PC-9 (cell line): Measurements from ENCODE around the gene ITGAV. TPM values are rescaled to one million over a fixed set of nuclear protein-coding genes. Genes with fewer than 3 reads are reported as not detected.

Experiments
- BruUV-seq: library from RNA; stranded (reverse); fragments of 400-500 nt; replicated peaks from 2 replicates; lab custom pipeline; 2021; lab: Mats Ljungman, UMichigan
- CTCF ChIA-PET: fragments of 300-600 bp; sonication (Branson Sonifier 250); formaldehyde crosslinking; loops from one replicate; lab custom pipeline; 2022; ENCODE audit warnings: antibody characterized with exemption; lab: Charles Lee
- POLR2A ChIA-PET: fragments of 300-600 bp; sonication (Branson Sonifier 250); formaldehyde crosslinking; loops from one replicate; lab custom pipeline; 2022; ENCODE audit warnings: antibody characterized with exemption; ENCODE audit not compliant: unreplicated experiment; lab: Charles Lee
- DNase-seq, 2 experiments: peaks; one replicate each; pipeline versions ENCODE4 v3.0.0 to v3.0.0-alpha.2; 2015 to 2022; ENCODE audit warnings: mixed read lengths in 1 of 2
- H2AFZ ChIP-seq: fragments of 200-600 bp; sonication (generic); 2 replicates; pipeline ENCODE4 v1.8.1; 2017; ENCODE audit warnings: antibody characterized with exemption
- H3F3A ChIP-seq: fragments of 200-600 bp; sonication (generic); 2 replicates; pipeline ENCODE4 v1.8.1; 2017; ENCODE audit warnings: antibody characterized with exemption, mild to moderate bottlenecking, low read depth; ENCODE audit not compliant: insufficient read depth
- H3K27ac ChIP-seq: fragments of 200-600 bp; sonication (generic); 2 replicates; pipeline ENCODE4 v1.6.1; 2016; ENCODE audit warnings: mixed run types
- H3K27me3 ChIP-seq: fragments of 200-600 bp; sonication (generic); 2 replicates; pipeline ENCODE4 v1.6.1; 2016; ENCODE audit warnings: low read depth, mixed run types; ENCODE audit not compliant: insufficient read depth
- H3K36me3 ChIP-seq: fragments of 200-600 bp; sonication (generic); 2 replicates; pipeline ENCODE4 v1.6.1; 2016; ENCODE audit warnings: low read depth, mixed run types
- H3K4me1 ChIP-seq: fragments of 200-600 bp; sonication (generic); replicated peaks from 2 replicates; pipeline ENCODE4 v1.6.1; 2016; ENCODE audit warnings: mixed run types; ENCODE audit not compliant: insufficient read depth
- H3K4me2 ChIP-seq: fragments of 200-600 bp; sonication (generic); 2 replicates; pipeline ENCODE4 v1.6.1; 2017; ENCODE audit warnings: mixed run types
- H3K4me3 ChIP-seq: fragments of 200-600 bp; sonication (generic); 2 replicates; pipeline ENCODE4 v1.6.1; 2016; ENCODE audit warnings: mixed run types
- H3K79me2 ChIP-seq: fragments of 200-600 bp; sonication (generic); 2 replicates; pipeline ENCODE4 v1.6.1; 2017; ENCODE audit warnings: low read depth, mixed run types
- H3K9me2 ChIP-seq: fragments of 200-600 bp; sonication (generic); 2 replicates; pipeline ENCODE4 v1.8.1; 2017; ENCODE audit warnings: mild to moderate bottlenecking; ENCODE audit not compliant: insufficient read depth
- H3K9me3 ChIP-seq: fragments of 200-600 bp; sonication (generic); 2 replicates; pipeline ENCODE4 v1.8.1; 2016; ENCODE audit warnings: low read depth; ENCODE audit not compliant: insufficient read depth
- H4K20me1 ChIP-seq: fragments of 200-600 bp; sonication (generic); 2 replicates; pipeline ENCODE4 v1.8.1; 2017; ENCODE audit not compliant: insufficient read depth
- CTCF ChIP-seq: fragments of 200-600 bp; sonication (generic); conservative IDR thresholded peaks from 2 replicates; pipeline ENCODE4 v1.6.1; 2017; ENCODE audit warnings: mixed run types, antibody characterized with exemption, mild to moderate bottlenecking, moderate library complexity
- EZH2 ChIP-seq: fragments of 200-600 bp; sonication (generic); IDR thresholded peaks from 2 replicates; pipeline ENCODE4 v1.8.0; 2017; ENCODE audit warnings: antibody characterized with exemption, low read depth
- intact Hi-C: fragments of 100-400 bp; cut with micrococcal nuclease; formaldehyde crosslinking; loops from one replicate; pipeline ENCODE4 v1.10.0; 2022; ENCODE audit not compliant: unreplicated experiment
- total RNA-seq: library from RNA; stranded (reverse); gene quantifications from 2 replicates; pipeline ENCODE4 v1.2.3, GENCODE V29; 2021

ITGAV gene
- total RNA-seq, 1 experiment from 2014 or later: 28.0 TPM

GRCh38 chr2:186691231-186691630 lies 101.4 kb downstream of the ITGAV start:
- intact Hi-C loops: loop anchor here (10.0 kb wide), 1 partner anchor 154 kb away; the partner anchor contains the start of gene ZSWIM2
- H3K9me2 ChIP-seq: no peaks in the 10 kb centered on the region
- ChIA-PET CTCF (no interaction called here), POLR2A (no interaction called here)
- H3F3A ChIP-seq: no peaks in the 10 kb centered on the region
- no peak overlapping the region for H3K4me3 ChIP-seq
- H4K20me1 ChIP-seq: no peaks in the 10 kb centered on the region
- H3K27ac ChIP-seq: no peak overlapping the region
- no peak for DNase-seq
- no peak overlapping the region for H3K4me2 ChIP-seq
- no peaks in the 10 kb centered on the region for H3K79me2 ChIP-seq
- H3K9me3 ChIP-seq: no peaks in the 10 kb centered on the region
- no peak for TF ChIP-seq CTCF
- no peak for TF ChIP-seq EZH2
- H3K27me3 ChIP-seq: no peaks in the 10 kb centered on the region
- no peaks in the 10 kb centered on the region for H3K4me1 ChIP-seq
- H3K36me3 ChIP-seq: no peaks in the 10 kb centered on the region
- no TSS peak for BruUV-seq
- no peak overlapping the region for H2AFZ ChIP-seq

- no peak overlapping the region for H2AFZ ChIP-seq
- no peaks in the 10 kb centered on the region for H3K79me2 ChIP-seq
- H3K27ac ChIP-seq: no peak overlapping the region
- intact Hi-C loops: loop anchor here (10.0 kb wide), 1 partner anchor 153 kb away; the partner anchor contains the start of gene ZSWIM2
- no peaks in the 10 kb centered on the region for H3F3A ChIP-seq
- H3K9me2 ChIP-seq: no peaks in the 10 kb centered on the region
- H3K4me1 ChIP-seq: no peaks in the 10 kb centered on the region
- H3K4me3 ChIP-seq: no peak overlapping the region
- H3K9me3 ChIP-seq: no peaks in the 10 kb centered on the region
- no peaks in the 10 kb centered on the region for H4K20me1 ChIP-seq
- H3K27me3 ChIP-seq: no peaks in the 10 kb centered on the region
- BruUV-seq: no TSS peak
- CTCF ChIA-PET: no interaction called here
- TF ChIP-seq CTCF (no peak), EZH2 (no peak)
- no peak overlapping the region for H3K4me2 ChIP-seq
- H3K36me3 ChIP-seq: no peaks in the 10 kb centered on the region
- POLR2A ChIA-PET: no interaction called here
- no peak for DNase-seq
Measured at GRCh38 chr2:186691900-186692299, 102.0 kb downstream of the ITGAV start.

GRCh38 chr2:186693446-186693832 lies 103.6 kb downstream of the ITGAV start:
- H3K27me3 ChIP-seq: no peaks in the 10 kb centered on the region
- intact Hi-C loops: loop anchor here (10.0 kb wide), 1 partner anchor 151 kb away; the partner anchor contains the start of gene ZSWIM2
- no peaks in the 10 kb centered on the region for H3K9me3 ChIP-seq
- ChIA-PET CTCF (no interaction called here), POLR2A (interaction anchor here (0.6 kb wide), 1 partner anchor 75 kb away, joined by 8 read pairs; no protein-coding TSS in a partner anchor)
- peak overlapping the region; percentile 70 for H3K4me2 ChIP-seq
- no peaks in the 10 kb centered on the region for H3K36me3 ChIP-seq
- DNase-seq: no peak
- H3K4me1 ChIP-seq: no peaks in the 10 kb centered on the region; the same call in 1 of the 2 replicates
- H4K20me1 ChIP-seq: no peaks in the 10 kb centered on the region
- no peak for TF ChIP-seq CTCF
- no peak for TF ChIP-seq EZH2
- no peaks in the 10 kb centered on the region for H3K9me2 ChIP-seq
- no peaks in the 10 kb centered on the region for H3F3A ChIP-seq
- no peaks in the 10 kb centered on the region for H3K79me2 ChIP-seq
- H2AFZ ChIP-seq: peak overlapping the region; percentile 90
- H3K27ac ChIP-seq: no peak overlapping the region
- H3K4me3 ChIP-seq: peak overlapping the region; percentile 71
- no TSS peak for BruUV-seq
